Brain microvascular endothelial cell (primary cell): Measurements from ENCODE around the gene CMTM3.

Experiments
- DNase-seq: peaks from one replicate; pipeline ENCODE4 v3.0.0-alpha.2; 2020
- H3K27ac ChIP-seq: fragments of 250-450 bp; sonication (Bioruptor Pico); 2 replicates; pipeline ENCODE4 v1.5.1; 2020; ENCODE audit warnings: mild to moderate bottlenecking, moderate library complexity
- H3K27me3 ChIP-seq: fragments of 250-450 bp; sonication (Bioruptor Pico); replicated peaks from 2 replicates; pipeline ENCODE4 v1.5.1; 2020; ENCODE audit warnings: mild to moderate bottlenecking
- H3K36me3 ChIP-seq: fragments of 250-450 bp; sonication (Bioruptor Pico); replicated peaks from 2 replicates; pipeline ENCODE4 v1.5.1; 2020; ENCODE audit warnings: mild to moderate bottlenecking
- H3K4me3 ChIP-seq: 2 replicates; pipeline ENCODE4 v1.5.1; 2011; ENCODE audit warnings: low read depth, mild to moderate bottlenecking, control low read depth, low read length, moderate library complexity
- in situ Hi-C: cut with HindIII; loops from 2 replicates; pipeline ENCODE4 v1.10.0; 2017; ENCODE audit warnings: low sequenced_read_pairs, low pct_ligation_motif_present
- TF ChIP-seq, protein P1 (sequence below): IDR thresholded peaks from 2 replicates; pipeline ENCODE4 v1.5.1; 2011; ENCODE audit warnings: low read depth, mild to moderate bottlenecking, moderate library complexity, low read length, control low read depth, inconsistent platforms; ENCODE audit errors: missing control alignments

The CMTM3 gene

DNA sequence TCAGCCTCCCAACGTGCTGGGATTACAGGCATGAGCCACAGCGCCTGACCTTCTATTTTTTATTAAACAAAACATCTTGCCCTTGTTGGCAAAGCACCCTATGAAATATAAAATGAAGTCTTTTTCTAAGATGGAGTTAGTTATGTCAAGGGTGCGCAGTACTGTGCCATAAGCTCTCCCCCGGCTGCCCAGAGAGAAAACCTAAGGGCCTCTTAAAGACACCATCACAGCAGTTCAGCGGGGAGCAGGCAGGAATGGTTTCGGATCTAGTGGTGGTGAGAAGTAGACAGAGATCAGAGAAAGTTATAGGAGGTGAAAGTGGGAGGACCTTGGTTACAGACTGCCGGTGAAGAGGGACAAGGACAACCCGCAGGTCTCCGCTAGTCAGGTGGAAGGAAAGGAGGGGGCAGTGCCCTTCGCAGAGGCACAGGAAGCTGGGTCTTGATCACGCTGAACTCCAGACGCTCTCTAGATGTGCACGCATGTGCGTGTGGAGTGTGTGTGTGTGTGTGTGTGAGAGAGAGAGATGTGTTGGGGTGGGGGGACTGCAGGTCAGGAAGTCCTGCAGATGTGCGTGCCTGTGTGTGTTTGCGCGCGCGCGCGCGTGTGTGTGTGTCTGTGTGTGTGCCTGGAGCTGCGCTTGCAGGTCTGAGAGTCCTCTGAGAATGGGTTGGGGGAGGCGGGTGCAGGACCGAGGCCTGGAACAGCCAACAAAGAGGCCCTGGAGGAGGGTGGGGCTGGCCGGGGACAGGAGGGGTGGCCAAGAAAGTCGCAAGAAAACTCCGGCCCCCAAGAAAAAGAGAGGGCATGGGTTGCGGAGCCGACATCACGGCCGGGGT is 748 bp upstream of the CMTM3 start:
- H3K36me3 ChIP-seq, result peaks cover 1% of the 10 kb centered on the region
- peak; percentile 41 for DNase-seq
- H3K4me3 ChIP-seq, result peak overlapping the region; percentile 74
- H3K27ac ChIP-seq, result peak overlapping the region; percentile 37
- in situ Hi-C loops, result no loop called here
- TF ChIP-seq, protein P1, sequence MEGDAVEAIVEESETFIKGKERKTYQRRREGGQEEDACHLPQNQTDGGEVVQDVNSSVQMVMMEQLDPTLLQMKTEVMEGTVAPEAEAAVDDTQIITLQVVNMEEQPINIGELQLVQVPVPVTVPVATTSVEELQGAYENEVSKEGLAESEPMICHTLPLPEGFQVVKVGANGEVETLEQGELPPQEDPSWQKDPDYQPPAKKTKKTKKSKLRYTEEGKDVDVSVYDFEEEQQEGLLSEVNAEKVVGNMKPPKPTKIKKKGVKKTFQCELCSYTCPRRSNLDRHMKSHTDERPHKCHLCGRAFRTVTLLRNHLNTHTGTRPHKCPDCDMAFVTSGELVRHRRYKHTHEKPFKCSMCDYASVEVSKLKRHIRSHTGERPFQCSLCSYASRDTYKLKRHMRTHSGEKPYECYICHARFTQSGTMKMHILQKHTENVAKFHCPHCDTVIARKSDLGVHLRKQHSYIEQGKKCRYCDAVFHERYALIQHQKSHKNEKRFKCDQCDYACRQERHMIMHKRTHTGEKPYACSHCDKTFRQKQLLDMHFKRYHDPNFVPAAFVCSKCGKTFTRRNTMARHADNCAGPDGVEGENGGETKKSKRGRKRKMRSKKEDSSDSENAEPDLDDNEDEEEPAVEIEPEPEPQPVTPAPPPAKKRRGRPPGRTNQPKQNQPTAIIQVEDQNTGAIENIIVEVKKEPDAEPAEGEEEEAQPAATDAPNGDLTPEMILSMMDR, result no peak
- no peaks in the 10 kb centered on the region for H3K27me3 ChIP-seq

DNA sequence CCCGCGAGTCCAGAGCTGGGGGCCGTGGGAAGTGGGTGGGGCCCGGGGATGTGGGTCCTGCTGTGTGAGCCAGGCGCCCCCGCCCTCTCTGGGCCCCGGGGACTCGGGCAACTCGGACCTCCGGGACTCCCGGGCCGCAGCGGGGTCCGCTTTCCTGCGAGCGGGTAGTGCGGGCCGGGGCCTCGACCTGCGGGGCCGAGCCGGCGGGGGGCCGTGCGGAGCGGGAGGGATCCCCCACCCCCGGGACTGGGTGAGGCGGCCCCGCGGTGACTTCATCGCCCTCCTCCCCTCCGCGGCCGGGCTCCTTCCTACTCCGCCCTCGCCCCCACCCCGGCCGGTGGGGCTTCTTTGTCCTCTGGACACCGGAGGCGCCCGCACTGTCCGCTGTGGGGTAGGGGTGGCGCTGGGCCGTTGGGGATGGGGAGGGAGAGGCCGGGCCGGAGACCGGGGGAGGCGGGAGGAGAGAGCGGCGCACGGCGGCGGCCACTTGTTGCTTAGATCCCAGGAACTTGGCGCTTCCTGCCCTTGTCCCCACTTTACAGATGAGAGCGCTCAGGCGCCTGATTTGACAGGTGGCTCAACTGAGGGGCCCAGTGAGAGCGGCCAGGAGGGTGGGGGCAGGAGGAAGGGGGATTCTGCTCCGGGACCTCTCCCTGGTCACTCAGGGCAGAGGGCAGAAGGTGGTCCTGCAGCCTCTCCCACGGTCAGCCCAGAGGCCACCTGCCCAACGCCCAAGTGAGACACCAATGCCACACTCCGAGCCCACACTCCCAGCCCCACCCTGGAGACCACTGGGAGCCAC is 874 bp downstream of the CMTM3 start:
- TF ChIP-seq, protein P1, result no peak
- Histone ChIP-seq H3K27me3 (no peaks in the 10 kb centered on the region), H3K36me3 (peaks cover 18% of the 10 kb centered on the region), H3K4me3 (peak overlapping the region; percentile 74), H3K27ac (peak overlapping the region; percentile 71)
- in situ Hi-C loops, result no loop called here
- peak; percentile 41 for DNase-seq

DNA sequence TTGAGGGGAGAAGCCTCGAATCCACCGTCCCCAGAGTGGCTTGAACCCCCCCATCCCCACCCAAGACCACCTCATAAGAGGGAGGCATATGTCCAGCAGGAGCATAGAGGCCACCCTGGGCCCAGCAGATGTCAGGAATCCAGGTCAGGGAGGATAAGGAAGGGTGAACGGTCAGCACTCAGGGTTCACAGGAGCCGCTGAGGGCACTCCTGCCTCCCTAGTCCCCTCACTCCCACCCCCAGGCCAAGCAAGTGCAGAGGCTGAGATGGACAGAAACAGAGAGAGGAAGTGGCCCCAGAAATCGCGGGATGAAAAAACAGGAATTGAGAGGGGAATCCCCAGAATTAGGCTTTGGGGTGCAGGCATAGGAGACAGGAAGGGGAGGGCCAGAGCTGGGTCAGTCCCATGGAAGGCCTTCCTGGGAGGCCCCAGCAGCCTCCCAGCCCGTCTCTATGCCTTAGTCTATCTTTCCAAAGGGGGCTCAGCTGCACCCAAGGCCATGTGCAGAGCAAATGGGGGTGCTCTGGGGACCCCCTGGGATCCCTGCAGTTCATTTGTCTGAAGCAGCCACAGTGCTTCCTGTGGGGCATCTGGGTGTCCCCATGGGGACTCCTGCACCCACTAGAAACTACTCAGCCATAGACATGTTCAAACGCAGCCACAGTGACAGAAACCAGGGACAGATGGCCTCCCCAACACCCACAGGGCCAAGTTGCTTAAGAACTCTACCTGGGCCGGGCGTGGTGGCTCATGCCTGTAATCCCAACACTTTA is 1.7 kb downstream of the CMTM3 start:
- in situ Hi-C loops, result no loop called here
- H3K27ac ChIP-seq, result no peak overlapping the region
- DNase-seq, result no peak

DNA sequence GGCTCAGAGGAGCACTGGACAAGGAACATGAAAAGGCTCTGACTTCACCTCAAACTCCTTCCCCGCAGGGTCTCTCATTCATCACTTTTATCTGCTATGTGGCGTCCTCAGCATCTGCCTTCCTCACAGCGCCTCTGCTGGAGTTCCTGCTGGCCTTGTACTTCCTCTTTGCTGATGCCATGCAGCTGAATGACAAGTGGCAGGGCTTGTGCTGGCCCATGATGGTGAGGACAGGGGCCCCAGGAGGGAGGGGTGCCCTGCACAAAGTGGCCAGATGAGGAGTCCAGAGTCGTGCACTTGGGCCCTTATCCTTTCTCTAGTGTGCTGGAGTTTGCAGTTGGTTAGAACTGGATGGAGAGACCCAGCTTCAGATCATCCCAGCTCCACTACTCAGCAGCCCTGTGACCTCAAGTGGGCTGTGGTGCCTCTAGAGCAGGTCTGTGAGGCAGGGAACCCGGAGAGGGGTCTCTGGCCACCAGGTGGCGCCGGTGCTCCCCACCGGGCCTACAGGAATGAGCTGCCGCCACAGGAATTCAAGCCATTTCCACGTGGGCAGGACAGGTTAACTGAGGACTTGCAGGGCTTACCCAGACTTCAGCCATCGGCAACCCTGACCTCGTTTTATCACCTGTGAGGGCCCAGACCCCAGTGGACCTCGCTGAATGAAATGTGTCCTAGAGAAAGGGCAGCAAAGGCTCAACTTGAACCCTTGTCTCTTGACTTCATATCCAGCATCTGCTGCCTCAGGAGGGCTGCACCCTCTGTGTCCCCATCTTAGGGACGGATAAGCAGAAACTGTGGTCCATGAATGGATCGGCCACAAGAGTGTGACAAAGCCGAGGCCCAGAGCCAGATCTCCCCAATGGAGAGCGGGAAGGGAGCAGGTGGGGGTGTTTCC is 4.0 kb downstream of the CMTM3 start:
- H3K4me3 ChIP-seq, result no peak overlapping the region
- no peaks in the 10 kb centered on the region for H3K27me3 ChIP-seq
- no peak overlapping the region for H3K27ac ChIP-seq
- in situ Hi-C loops, result no loop called here
- peaks cover 46% of the 10 kb centered on the region for H3K36me3 ChIP-seq
- DNase-seq, result peak; percentile 82
- TF ChIP-seq, protein P1, result peak; percentile 95

More for the DNA sequence above, 1.7 kb downstream of the CMTM3 start:
- H3K4me3 ChIP-seq, result peak overlapping the region; percentile 74
- no peaks in the 10 kb centered on the region for H3K27me3 ChIP-seq
- H3K36me3 ChIP-seq, result peaks cover 25% of the 10 kb centered on the region
- TF ChIP-seq, protein P1, result no peak

DNA sequence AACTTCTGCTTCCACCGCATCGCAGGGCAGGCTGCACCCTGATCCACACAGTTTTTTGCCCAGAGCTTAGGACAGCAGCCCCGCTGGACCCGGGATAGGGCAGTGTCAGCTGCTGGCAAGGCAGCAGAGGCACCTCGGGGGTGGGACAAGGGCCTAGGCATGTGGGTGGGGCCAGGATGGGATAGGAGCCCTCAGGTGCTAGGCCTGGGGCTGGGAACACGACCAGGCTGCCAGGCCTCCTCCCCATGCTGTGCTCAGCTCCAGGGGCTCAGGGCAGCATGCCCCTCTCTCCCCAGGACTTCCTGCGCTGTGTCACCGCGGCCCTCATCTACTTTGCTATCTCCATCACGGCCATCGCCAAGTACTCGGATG is 4.6 kb downstream of the CMTM3 start:
- H3K36me3 ChIP-seq, result peaks cover 51% of the 10 kb centered on the region
- H3K27ac ChIP-seq, result no peak overlapping the region
- no peaks in the 10 kb centered on the region for H3K27me3 ChIP-seq
- no peak for DNase-seq
- in situ Hi-C loops, result no loop called here
- TF ChIP-seq, protein P1, result no peak
- H3K4me3 ChIP-seq, result no peak overlapping the region
